GM12891 (cell line): ENCODE data around the gene SMIM36.
"Not testable (repeated sequence)": the region's sequence is repeated elsewhere in the genome, so short reads cannot be mapped to it uniquely, and the experiment has no call there.

Source experiments
- DNase-seq: peaks from one replicate; pipeline ENCODE4 v3.0.0; 2011; ENCODE audit warnings: low spot score; ENCODE audit not compliant: insufficient read length
- FAIRE-seq: peaks from 2 replicates; lab custom pipeline; 2011; peaks lifted over from hg19 to GRCh38; lab: Jason Lieb, UNC
- PAX5 ChIP-seq: IDR thresholded peaks from 2 replicates; pipeline ENCODE4 v1.6.1; 2011; ENCODE audit warnings: low read length, moderate library complexity, mild to moderate bottlenecking; ENCODE audit not compliant: insufficient read depth, severe bottlenecking
- POLR2A ChIP-seq: IDR thresholded peaks from 2 replicates; pipeline ENCODE4 v1.6.1; 2011; ENCODE audit warnings: low read depth, low read length, control low read depth
- POLR2AphosphoS5 ChIP-seq: IDR thresholded peaks from 2 replicates; pipeline ENCODE4 v1.6.1; 2011; ENCODE audit warnings: low read depth, low read length, control low read depth
- POU2F2 ChIP-seq: IDR thresholded peaks from 2 replicates; pipeline ENCODE4 v1.6.1; 2011; ENCODE audit warnings: low read depth, mild to moderate bottlenecking, control low read depth, low read length, moderate library complexity
- SPI1 ChIP-seq: IDR thresholded peaks from 2 replicates; pipeline ENCODE4 v1.6.1; 2011; ENCODE audit warnings: low read depth, low read length, control low read depth
- TAF1 ChIP-seq: IDR thresholded peaks from 2 replicates; pipeline ENCODE4 v1.6.1; 2011; ENCODE audit warnings: low read depth, low read length, control low read depth

The SMIM36 gene

GRCh38 chr17:55410722-55411462 lies 100.4 kb downstream of the SMIM36 start:
- TF ChIP-seq PAX5 (no peak), POLR2A (no peak), POU2F2 (no peak), POLR2AphosphoS5 (no peak), TAF1 (no peak), SPI1 (no peak)
- FAIRE-seq, result no peak
- no peak for DNase-seq

- FAIRE-seq (no peak), DNase-seq (no peak)
- no peak for TF ChIP-seq SPI1
- TF ChIP-seq POU2F2, result no peak
These were observed 102.0 kb downstream of the SMIM36 start for GRCh38 chr17:55409030-55409800.

GRCh38 chr17:55407641-55408566 lies 103.3 kb downstream of the SMIM36 start:
- no peak for DNase-seq
- FAIRE-seq, result no peak
- TF ChIP-seq SPI1 (no peak), PAX5 (no peak), POLR2A (no peak), POU2F2 (no peak), TAF1 (no peak), POLR2AphosphoS5 (no peak)

- no peak for DNase-seq
- no peak for TF ChIP-seq SPI1
- no peak for TF ChIP-seq POU2F2
- TF ChIP-seq POLR2AphosphoS5, result no peak
- TF ChIP-seq TAF1, result no peak
- no peak for TF ChIP-seq POLR2A
- TF ChIP-seq PAX5, result no peak
- FAIRE-seq, result no peak
These were observed 105.7 kb downstream of the SMIM36 start for GRCh38 chr17:55405600-55405999.

GRCh38 chr17:55404197-55404596 lies 107.1 kb downstream of the SMIM36 start:
- FAIRE-seq, DNase-seq: not testable (repeated sequence)

- no peak for TF ChIP-seq TAF1
- no peak for TF ChIP-seq POLR2A
- TF ChIP-seq POLR2AphosphoS5, result no peak
- TF ChIP-seq SPI1, result no peak
- no peak for TF ChIP-seq POU2F2
- TF ChIP-seq PAX5, result no peak
- FAIRE-seq (no peak), DNase-seq (no peak)
These were observed 108.9 kb downstream of the SMIM36 start for GRCh38 chr17:55402374-55402773.
